Measurements from ENCODE around the gene TLR8. TPM values are rescaled to one million over a fixed set of nuclear protein-coding genes. Genes with fewer than 3 reads are reported as not detected.

The TLR8 gene
- total RNA-seq, 1 donor from 2014 or later: not detected

DNA sequence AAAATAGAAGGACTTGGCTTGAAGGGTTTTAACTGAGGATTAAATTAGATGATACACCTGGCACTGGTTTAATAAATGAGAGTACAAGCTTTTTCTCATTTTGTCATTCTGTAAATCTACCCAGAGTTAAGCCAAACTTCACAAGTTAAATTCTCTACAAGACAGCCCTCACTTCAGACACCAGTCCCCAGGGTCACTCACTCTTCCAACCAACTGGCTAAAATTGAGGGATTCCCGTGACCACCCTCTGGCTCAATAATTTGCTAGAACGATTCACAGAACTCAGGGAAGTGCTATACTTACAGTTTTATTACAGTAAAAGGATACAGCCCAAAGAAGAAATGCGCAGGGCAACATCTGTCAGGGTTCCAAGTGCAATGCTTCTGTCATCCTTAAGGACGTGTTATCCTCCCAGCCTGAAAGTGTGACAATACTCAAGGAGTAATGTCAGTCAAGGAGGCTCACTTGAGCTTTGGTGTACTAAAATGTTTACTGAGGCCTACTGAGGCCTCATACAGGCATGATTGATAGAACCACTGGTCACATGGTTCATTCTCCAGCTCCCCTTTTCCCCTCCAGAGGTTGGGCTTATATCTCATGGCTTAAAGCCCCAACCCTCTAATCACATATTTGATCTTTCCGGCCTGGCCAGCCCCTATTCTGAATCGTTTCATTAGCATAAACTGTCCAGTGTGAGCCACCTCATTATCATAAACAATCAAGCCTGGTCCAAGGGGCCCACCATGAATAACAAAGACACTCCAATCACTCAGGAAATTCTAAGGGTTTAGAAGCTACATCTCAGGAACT is 58.9 kb downstream of the TLR8 start:
- DNase-seq (ENCODE audit: low read depth, low spot score): no peak

DNA sequence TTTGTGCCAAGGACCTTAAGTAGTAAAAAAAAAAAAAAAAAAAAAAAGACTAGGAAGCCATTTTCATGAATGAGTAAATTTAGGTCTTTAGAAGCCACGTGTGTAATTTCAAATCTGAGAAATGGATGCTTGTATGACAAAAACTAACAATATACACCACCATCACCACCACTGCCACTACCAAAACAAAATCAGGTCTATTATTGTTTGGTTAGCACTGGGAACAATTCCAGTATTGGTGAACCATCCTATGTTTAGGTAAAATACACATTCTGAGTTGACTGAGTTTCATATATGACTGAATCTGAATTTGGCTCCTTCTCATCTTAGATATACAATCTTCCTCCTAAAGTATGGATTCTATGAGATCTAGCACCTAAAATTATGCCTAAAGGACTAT is 59.7 kb downstream of the TLR8 start:
- no peak for DNase-seq (ENCODE audit: low read depth, low spot score)

DNA sequence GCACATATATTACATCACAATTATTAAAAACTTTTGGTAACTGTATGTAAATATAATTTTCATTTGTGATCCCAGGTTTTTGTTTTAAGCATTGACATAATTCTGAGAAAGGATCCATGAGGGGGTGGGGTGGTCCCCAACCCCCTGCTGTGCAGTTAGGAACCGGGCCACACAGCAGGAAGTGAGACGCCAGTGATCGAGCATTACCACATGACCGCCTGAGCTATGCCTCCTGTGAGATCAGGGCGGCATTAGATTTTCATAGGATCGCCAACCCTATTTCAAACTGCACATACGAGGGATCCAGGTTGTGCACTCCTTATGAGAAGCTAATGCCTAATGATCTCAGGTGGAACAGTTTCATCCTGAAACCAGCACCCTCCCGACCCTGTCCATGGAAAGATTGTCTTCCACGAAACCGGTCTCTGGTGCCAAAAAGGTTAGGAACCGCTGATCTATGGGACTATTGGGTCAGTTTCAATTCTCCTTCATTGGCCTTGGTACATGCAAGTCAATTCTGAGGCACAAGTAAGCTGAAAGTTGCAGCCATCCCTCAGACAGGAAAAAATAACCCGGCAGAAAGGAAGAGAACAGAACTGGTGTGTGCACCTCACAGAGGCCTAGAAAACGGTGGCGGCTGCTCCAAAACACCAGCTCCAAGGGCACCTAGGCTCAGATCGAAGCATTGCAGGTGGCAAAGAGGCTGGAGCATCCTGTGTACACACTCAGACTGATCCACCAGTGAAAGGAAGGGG is 61.5 kb downstream of the TLR8 start:
- DNase-seq (ENCODE audit: low read depth, low spot score): no peak

DNA sequence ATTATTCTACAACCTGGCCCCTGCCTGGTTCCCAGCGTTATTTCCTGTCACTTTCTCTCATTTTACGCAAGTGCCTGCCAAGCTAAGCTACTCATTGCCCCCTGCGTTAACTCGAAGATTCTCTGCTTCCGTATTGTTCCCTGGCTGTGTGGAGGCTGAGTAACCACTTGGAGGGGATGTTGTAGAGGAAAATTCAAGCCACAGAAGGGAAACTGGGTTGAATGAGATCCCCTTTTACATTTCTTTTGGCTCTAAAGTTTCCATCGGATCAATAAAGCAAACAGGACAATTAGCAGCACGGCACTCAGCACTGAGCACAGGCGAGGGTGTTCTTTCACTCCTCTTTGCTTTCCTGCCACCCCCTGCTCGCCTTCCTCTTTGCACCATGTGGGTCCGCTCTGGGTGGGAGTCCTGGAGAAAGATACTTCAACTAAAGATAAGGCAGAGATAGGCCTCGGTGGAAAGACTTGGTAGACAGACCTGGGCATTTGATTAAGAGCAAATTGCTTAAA is 64.3 kb downstream of the TLR8 start:
- no peak for DNase-seq (ENCODE audit: low read depth, low spot score)

DNA sequence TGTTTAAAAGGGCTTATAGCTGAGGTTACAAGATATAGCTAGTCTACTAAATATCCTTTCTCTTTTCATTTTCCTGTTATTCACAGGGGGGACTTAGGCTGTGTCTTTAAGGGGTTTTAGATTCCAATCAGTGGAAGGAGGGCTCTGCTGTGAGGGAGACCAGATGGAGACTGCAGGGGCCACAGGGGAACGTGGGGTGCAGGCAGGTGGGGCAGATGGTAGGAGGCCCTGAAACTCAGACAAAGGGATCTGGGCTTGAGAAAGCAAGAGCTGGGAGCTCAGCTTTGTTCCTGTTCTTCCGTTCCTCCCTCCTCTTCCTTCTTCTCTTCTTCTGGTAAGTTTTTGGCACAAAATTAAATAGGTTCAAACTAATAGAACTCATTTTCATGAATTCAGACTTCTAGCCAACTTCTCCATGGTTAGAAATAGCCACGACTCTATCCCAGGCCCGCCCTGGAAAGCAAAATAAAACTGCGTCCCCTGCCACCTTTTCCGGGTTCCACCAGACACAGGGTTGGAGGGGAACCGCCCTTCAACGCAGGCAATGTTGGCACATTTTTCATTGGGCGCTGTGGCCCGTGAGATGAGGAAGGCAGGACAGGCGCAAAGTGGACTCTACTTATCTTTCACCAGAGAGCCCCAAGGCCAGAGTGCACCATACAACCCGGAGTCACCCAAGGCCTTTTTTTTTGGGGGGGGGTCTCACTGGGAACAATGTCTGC is 65.0 kb downstream of the TLR8 start:
- no peak for DNase-seq (ENCODE audit: low read depth, low spot score)

DNA sequence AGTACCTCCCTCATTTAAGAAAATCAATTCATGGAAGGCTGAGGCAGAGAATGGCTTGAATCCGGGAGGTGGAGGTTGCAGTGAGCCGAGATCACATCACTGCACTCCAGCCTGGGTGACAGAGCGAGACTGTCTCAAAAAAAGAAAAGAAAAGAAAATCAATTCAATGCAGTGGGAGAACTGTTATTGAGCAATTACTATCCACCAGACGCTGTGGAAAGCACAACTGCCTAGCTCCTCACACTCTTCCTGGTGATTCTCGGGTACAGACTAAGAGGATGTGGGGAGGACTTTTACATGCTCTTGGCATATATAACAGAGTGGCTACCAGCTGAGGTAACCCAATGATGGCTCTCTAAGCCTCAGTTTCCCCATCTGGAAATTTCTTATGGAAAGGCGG is 65.8 kb downstream of the TLR8 start:
- DNase-seq (ENCODE audit: low read depth, low spot score): no peak

Other genes with a start within 250 kb of the TLR8 start
- 37.6 and 39.7 TPM in 2 replicates for gene PRPS2, start 115.2 kb upstream of the TLR8 start, total RNA-seq
- gene TLR7, start 39.5 kb upstream of the TLR8 start, total RNA-seq: not detected in 2 replicates
- 8,193 and 23,950 TPM in 2 replicates for gene TMSB4X, start 68.5 kb downstream of the TLR8 start, total RNA-seq
- gene FAM9C, start 138.0 kb downstream of the TLR8 start, total RNA-seq: not detected in 2 replicates

Measured in pulmonary artery endothelial cell (primary cell).